ENCODE measurements around the gene USP4.

The USP4 gene

DNA sequence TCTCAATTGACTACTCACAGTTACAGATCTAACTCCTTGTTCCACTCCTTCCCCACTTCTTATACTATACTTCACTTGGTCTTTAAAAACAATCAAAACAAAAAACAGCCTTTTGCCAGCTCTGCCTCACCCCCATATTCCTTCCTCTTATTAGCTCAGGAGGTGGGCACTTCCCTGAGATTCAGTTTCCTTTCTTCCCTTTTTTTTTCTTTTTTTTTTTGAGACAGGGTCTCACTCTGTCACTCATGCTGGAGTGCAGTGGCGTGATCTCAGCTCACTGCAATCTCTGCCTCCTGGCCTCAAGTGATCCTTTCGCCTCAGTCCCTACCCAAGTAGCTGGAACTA is 69.7 kb downstream of the USP4 start:
- H3K36me3 ChIP-seq (ENCODE audit: control insufficient read depth in 2 of 2, insufficient read depth in 2 of 2, low read length in 2 of 2) = peaks cover 0 to 12% of the 10 kb centered on the region in 2 donors
- no peak overlapping the region for H3K9ac ChIP-seq (ENCODE audit: low read length in 2 of 2)
- peaks cover 7% of the 10 kb centered on the region for H3K4me1 ChIP-seq (ENCODE audit: control insufficient read depth, insufficient read depth, low read length)
- H3K9me3 ChIP-seq (ENCODE audit: control insufficient read depth in 2 of 2, low read length in 2 of 2) = no peaks in the 10 kb centered on the region
- no peaks in the 10 kb centered on the region for H3K27me3 ChIP-seq (ENCODE audit: control insufficient read depth in 1 of 2, insufficient read depth in 2 of 2, low read length in 2 of 2)
- H3K4me3 ChIP-seq (ENCODE audit: low read length in 2 of 2) = no peak overlapping the region
- H3K27ac ChIP-seq (ENCODE audit: low read length) = no peak overlapping the region

- Histone ChIP-seq H3K4me1 (ENCODE audit: control insufficient read depth, insufficient read depth, low read length) (peaks cover 7% of the 10 kb centered on the region), H3K9me3 (ENCODE audit: control insufficient read depth in 2 of 2, low read length in 2 of 2) (no peaks in the 10 kb centered on the region), H3K27me3 (ENCODE audit: control insufficient read depth in 1 of 2, insufficient read depth in 2 of 2, low read length in 2 of 2) (no peaks in the 10 kb centered on the region), H3K36me3 (ENCODE audit: control insufficient read depth in 2 of 2, insufficient read depth in 2 of 2, low read length in 2 of 2) (peaks cover 0 to 12% of the 10 kb centered on the region in 2 donors), H3K27ac (ENCODE audit: low read length) (no peak overlapping the region), H3K9ac (ENCODE audit: low read length in 2 of 2) (no peak overlapping the region), H3K4me3 (ENCODE audit: low read length in 2 of 2) (no peak overlapping the region)
Measured at GRCh38 chr3:49269443-49270155, 70.3 kb downstream of the USP4 start.

GRCh38 chr3:49266410-49267095 is 73.3 kb downstream of the USP4 start:
- Histone ChIP-seq H3K36me3 (ENCODE audit: control insufficient read depth in 2 of 2, insufficient read depth in 2 of 2, low read length in 2 of 2) (peaks cover 0 to 8% of the 10 kb centered on the region in 2 donors), H3K4me3 (ENCODE audit: low read length in 2 of 2) (no peak overlapping the region), H3K27me3 (ENCODE audit: control insufficient read depth in 1 of 2, insufficient read depth in 2 of 2, low read length in 2 of 2) (no peaks in the 10 kb centered on the region), H3K4me1 (ENCODE audit: control insufficient read depth, insufficient read depth, low read length) (peaks cover 7% of the 10 kb centered on the region), H3K9me3 (ENCODE audit: control insufficient read depth in 2 of 2, low read length in 2 of 2) (no peaks in the 10 kb centered on the region), H3K27ac (ENCODE audit: low read length) (peak overlapping the region; percentile 3), H3K9ac (ENCODE audit: low read length in 2 of 2) (no peak overlapping the region)

GRCh38 chr3:49265661-49266386 is 74.0 kb downstream of the USP4 start:
- H3K27ac ChIP-seq (ENCODE audit: low read length) = peak overlapping the region; percentile 3
- H3K9me3 ChIP-seq (ENCODE audit: control insufficient read depth in 2 of 2, low read length in 2 of 2) = no peaks in the 10 kb centered on the region
- H3K27me3 ChIP-seq (ENCODE audit: control insufficient read depth in 1 of 2, insufficient read depth in 2 of 2, low read length in 2 of 2) = no peaks in the 10 kb centered on the region
- no peak overlapping the region for H3K9ac ChIP-seq (ENCODE audit: low read length in 2 of 2)
- H3K36me3 ChIP-seq (ENCODE audit: control insufficient read depth in 2 of 2, insufficient read depth in 2 of 2, low read length in 2 of 2) = peaks cover 0 to 1% of the 10 kb centered on the region in 2 donors
- H3K4me1 ChIP-seq (ENCODE audit: control insufficient read depth, insufficient read depth, low read length) = peaks cover 7% of the 10 kb centered on the region
- H3K4me3 ChIP-seq (ENCODE audit: low read length in 2 of 2) = no peak overlapping the region

DNA sequence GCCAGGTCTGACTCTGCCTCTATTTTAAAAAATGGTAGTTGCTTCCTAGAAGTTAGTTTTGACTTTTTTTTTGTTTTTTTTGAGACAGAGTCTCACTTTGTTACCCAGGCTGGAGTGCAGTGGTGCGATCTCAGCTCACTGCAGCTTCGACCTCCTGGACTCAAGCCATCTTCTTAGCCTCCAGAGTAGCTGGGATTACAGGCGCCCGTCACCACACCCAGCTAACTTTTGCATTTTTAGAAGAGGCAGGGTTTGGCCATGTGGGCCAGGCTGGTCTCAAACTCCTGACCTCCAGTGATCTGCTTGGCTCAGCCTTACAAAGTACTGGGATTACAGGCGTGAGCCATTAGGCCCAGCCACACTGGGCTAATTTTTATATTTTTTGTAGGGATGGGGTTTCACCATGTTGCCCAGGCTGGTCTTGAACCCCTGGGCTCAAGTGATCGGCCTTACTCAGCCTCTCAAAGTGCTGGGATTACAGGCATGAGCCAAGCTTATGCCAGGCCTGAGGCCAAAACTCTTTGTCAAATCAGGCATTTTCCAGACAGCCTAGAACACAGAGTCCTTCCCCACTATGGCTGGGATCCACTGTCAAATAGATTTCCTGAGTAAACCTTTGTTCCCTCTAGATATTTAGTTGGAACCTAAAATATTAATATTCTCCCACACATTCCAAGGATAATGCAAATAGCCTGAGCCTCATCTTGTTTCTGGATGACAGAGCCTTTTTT is 76.5 kb downstream of the USP4 start:
- no peak overlapping the region for H3K4me3 ChIP-seq (ENCODE audit: low read length in 2 of 2)
- H3K27ac ChIP-seq (ENCODE audit: low read length) = no peak overlapping the region
- no peaks in the 10 kb centered on the region for H3K27me3 ChIP-seq (ENCODE audit: control insufficient read depth in 1 of 2, insufficient read depth in 2 of 2, low read length in 2 of 2)
- H3K9me3 ChIP-seq (ENCODE audit: control insufficient read depth in 2 of 2, low read length in 2 of 2) = no peaks in the 10 kb centered on the region
- no peaks in the 10 kb centered on the region for H3K36me3 ChIP-seq (ENCODE audit: control insufficient read depth in 2 of 2, insufficient read depth in 2 of 2, low read length in 2 of 2)
- H3K4me1 ChIP-seq (ENCODE audit: control insufficient read depth, insufficient read depth, low read length) = peaks cover 5% of the 10 kb centered on the region
- H3K9ac ChIP-seq (ENCODE audit: low read length in 2 of 2) = no peak overlapping the region

DNA sequence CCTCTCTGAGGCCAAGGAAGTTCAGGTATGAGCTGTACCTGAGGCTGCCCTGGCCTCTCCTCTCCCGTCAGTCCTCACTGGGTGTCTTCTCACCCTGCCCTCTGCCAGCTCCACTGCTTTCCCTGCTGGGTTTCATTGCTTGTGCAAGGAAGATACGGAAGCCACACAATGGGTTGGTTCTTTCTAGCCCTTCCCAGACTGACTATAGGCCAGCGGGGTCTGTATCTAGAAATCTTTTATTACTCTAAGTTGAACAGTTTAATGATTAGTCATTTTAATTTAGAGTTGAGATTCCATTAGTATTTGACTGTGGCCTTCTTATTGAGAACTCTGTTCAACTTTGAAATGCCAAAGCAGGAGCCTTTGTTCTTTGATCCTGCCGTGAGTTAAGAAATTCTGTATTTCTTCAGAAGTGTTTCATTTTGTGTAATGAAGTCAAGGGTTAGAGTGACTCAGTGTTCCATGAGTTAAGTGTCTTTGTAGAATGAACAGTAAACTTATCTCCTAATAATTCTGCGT is 79.0 kb downstream of the USP4 start:
- no peaks in the 10 kb centered on the region for H3K27me3 ChIP-seq (ENCODE audit: control insufficient read depth in 1 of 2, insufficient read depth in 2 of 2, low read length in 2 of 2)
- no peaks in the 10 kb centered on the region for H3K9me3 ChIP-seq (ENCODE audit: control insufficient read depth in 2 of 2, low read length in 2 of 2)
- no peak overlapping the region for H3K4me3 ChIP-seq (ENCODE audit: low read length in 2 of 2)
- H3K9ac ChIP-seq (ENCODE audit: low read length in 2 of 2) = no peak overlapping the region
- H3K36me3 ChIP-seq (ENCODE audit: control insufficient read depth in 2 of 2, insufficient read depth in 2 of 2, low read length in 2 of 2) = no peaks in the 10 kb centered on the region
- H3K4me1 ChIP-seq (ENCODE audit: control insufficient read depth, insufficient read depth, low read length) = no peaks in the 10 kb centered on the region
- no peak overlapping the region for H3K27ac ChIP-seq (ENCODE audit: low read length)

DNA sequence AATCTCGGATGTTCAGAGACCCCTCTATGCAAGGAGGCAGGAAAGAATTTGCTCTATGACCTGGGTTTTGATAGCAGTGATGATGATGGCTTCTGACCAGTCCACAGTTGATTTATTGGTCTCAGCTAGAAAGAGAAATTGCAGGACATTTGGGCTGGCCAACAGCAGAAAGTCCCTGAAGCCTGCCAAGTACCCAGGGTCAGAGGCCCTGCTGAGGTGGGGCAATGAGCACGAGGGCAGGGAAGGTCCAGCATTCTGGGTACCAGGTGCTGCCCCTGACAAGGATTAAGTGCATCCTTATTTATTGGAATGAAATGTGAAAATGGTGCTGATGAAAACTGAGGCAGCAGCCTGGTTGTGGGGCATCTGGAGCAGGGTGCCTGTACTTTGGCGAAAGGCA is 82.7 kb downstream of the USP4 start:
- Histone ChIP-seq H3K9me3 (ENCODE audit: control insufficient read depth in 2 of 2, low read length in 2 of 2) (no peaks in the 10 kb centered on the region), H3K36me3 (ENCODE audit: control insufficient read depth in 2 of 2, insufficient read depth in 2 of 2, low read length in 2 of 2) (no peaks in the 10 kb centered on the region), H3K4me3 (ENCODE audit: low read length in 2 of 2) (no peak overlapping the region), H3K27ac (ENCODE audit: low read length) (no peak overlapping the region), H3K27me3 (ENCODE audit: control insufficient read depth in 1 of 2, insufficient read depth in 2 of 2, low read length in 2 of 2) (no peaks in the 10 kb centered on the region), H3K4me1 (ENCODE audit: control insufficient read depth, insufficient read depth, low read length) (no peaks in the 10 kb centered on the region), H3K9ac (ENCODE audit: low read length in 2 of 2) (no peak overlapping the region)

DNA sequence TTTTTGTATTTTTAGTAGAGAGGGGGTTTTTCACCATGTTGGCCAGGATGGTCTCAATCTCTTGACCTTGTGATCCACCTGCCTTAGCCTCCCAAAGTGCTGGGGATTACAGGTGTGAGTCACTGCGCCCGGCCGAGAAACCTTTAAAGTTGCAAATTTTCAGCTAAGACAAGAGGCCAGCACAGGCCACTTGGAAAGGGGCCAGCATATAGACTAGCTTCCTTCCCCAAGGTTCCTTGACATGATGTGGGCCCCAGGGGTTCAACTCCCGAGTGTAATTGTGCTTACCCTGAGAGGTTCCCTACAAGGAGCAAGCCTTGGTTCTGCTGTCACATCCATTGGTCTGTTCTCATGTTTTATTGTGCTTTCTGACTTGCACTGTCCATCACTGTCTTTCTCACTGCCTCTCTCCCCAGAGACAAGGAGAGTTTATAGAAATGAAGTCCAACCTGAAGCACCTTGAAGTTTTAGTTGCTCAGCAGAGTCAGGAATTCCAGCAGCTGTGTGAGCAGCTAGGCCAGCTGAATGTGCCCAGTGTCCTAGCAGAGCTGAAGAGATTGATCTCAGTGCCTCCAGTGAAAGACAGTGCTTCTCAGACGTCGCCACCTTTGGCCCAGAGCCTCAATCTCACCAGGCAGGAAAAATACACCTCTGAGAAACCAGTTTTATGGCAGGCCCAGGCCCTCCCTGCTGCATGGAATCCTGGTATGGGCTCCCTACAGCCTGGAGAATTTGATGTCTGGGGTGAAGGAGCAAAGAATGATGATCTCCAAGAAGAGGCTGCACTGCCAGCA is 83.9 kb downstream of the USP4 start:
- no peak overlapping the region for H3K4me3 ChIP-seq (ENCODE audit: low read length in 2 of 2)
- no peaks in the 10 kb centered on the region for H3K9me3 ChIP-seq (ENCODE audit: control insufficient read depth in 2 of 2, low read length in 2 of 2)
- H3K27ac ChIP-seq (ENCODE audit: low read length) = no peak overlapping the region
- no peaks in the 10 kb centered on the region for H3K27me3 ChIP-seq (ENCODE audit: control insufficient read depth in 1 of 2, insufficient read depth in 2 of 2, low read length in 2 of 2)
- no peaks in the 10 kb centered on the region for H3K4me1 ChIP-seq (ENCODE audit: control insufficient read depth, insufficient read depth, low read length)
- H3K36me3 ChIP-seq (ENCODE audit: control insufficient read depth in 2 of 2, insufficient read depth in 2 of 2, low read length in 2 of 2) = no peaks in the 10 kb centered on the region
- no peak overlapping the region for H3K9ac ChIP-seq (ENCODE audit: low read length in 2 of 2)

- H3K27ac ChIP-seq (ENCODE audit: low read length) = no peak overlapping the region
- H3K4me1 ChIP-seq (ENCODE audit: control insufficient read depth, insufficient read depth, low read length) = no peaks in the 10 kb centered on the region
Measured at GRCh38 chr3:49255112-49255511, 84.7 kb downstream of the USP4 start.

GRCh38 chr3:49253512-49253911 is 86.3 kb downstream of the USP4 start:
- no peak overlapping the region for H3K9ac ChIP-seq (ENCODE audit: low read length in 2 of 2)
- no peaks in the 10 kb centered on the region for H3K9me3 ChIP-seq (ENCODE audit: control insufficient read depth in 2 of 2, low read length in 2 of 2)
- no peak overlapping the region for H3K4me3 ChIP-seq (ENCODE audit: low read length in 2 of 2)
- H3K27me3 ChIP-seq (ENCODE audit: control insufficient read depth in 1 of 2, insufficient read depth in 2 of 2, low read length in 2 of 2) = no peaks in the 10 kb centered on the region
- H3K36me3 ChIP-seq (ENCODE audit: control insufficient read depth in 2 of 2, insufficient read depth in 2 of 2, low read length in 2 of 2) = no peaks in the 10 kb centered on the region
- peaks cover 3% of the 10 kb centered on the region for H3K4me1 ChIP-seq (ENCODE audit: control insufficient read depth, insufficient read depth, low read length)
- no peak overlapping the region for H3K27ac ChIP-seq (ENCODE audit: low read length)

More at GRCh38 chr3:49255112-49255511, 84.7 kb downstream of the USP4 start:
- Histone ChIP-seq H3K36me3 (ENCODE audit: control insufficient read depth in 2 of 2, insufficient read depth in 2 of 2, low read length in 2 of 2) (no peaks in the 10 kb centered on the region), H3K9me3 (ENCODE audit: control insufficient read depth in 2 of 2, low read length in 2 of 2) (no peaks in the 10 kb centered on the region), H3K9ac (ENCODE audit: low read length in 2 of 2) (no peak overlapping the region), H3K4me3 (ENCODE audit: low read length in 2 of 2) (no peak overlapping the region), H3K27me3 (ENCODE audit: control insufficient read depth in 1 of 2, insufficient read depth in 2 of 2, low read length in 2 of 2) (no peaks in the 10 kb centered on the region)
